Esophagus muscularis mucosa (tissue), 3 donors: ENCODE measurements around the gene EGR1.

Experiments
- EP300 ChIP-seq: sonication (generic); formaldehyde crosslinking; IDR thresholded peaks from one replicate; pipeline ENCODE4 v1.6.1; 2017; ENCODE audit warnings: antibody characterized with exemption
- TF ChIP-seq, protein P1 (sequence below), 3 experiments: fragments of 200-600 bp in 2 of 3; fragments of 450-650 bp in 1 of 3; sonication (generic) in 2 of 3; IDR thresholded peaks; one replicate each; pipeline ENCODE4 v1.5.1; 2017 to 2019; ENCODE audit warnings: antibody characterized with exemption in 3 of 3, mild to moderate bottlenecking in 2 of 3, moderate library complexity in 1 of 3

GRCh38 chr5:138453590-138453989 is 11.7 kb upstream of the EGR1 start:
- no peak for TF ChIP-seq EP300
- TF ChIP-seq, protein P1, sequence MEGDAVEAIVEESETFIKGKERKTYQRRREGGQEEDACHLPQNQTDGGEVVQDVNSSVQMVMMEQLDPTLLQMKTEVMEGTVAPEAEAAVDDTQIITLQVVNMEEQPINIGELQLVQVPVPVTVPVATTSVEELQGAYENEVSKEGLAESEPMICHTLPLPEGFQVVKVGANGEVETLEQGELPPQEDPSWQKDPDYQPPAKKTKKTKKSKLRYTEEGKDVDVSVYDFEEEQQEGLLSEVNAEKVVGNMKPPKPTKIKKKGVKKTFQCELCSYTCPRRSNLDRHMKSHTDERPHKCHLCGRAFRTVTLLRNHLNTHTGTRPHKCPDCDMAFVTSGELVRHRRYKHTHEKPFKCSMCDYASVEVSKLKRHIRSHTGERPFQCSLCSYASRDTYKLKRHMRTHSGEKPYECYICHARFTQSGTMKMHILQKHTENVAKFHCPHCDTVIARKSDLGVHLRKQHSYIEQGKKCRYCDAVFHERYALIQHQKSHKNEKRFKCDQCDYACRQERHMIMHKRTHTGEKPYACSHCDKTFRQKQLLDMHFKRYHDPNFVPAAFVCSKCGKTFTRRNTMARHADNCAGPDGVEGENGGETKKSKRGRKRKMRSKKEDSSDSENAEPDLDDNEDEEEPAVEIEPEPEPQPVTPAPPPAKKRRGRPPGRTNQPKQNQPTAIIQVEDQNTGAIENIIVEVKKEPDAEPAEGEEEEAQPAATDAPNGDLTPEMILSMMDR (IDR thresholded peaks at IDR 0.05): no peak
